Osteocyte (in vitro differentiated cells): ENCODE measurements around the gene PCCA. TPM values are rescaled to one million over a fixed set of nuclear protein-coding genes. Genes with fewer than 3 reads are reported as not detected.

Source experiments
- DNase-seq: peaks from one replicate; pipeline ENCODE4 v3.0.0; 2021; ENCODE audit warnings: mixed read lengths; ENCODE audit not compliant: unreplicated experiment; ENCODE audit errors: extremely low spot score
- H3K27ac Mint-ChIP-seq: one replicate; pipeline ENCODE4 v1.8.0; 2021; ENCODE audit warnings: mild to moderate bottlenecking, mixed read lengths; ENCODE audit not compliant: unreplicated experiment
- H3K27me3 Mint-ChIP-seq: one replicate; pipeline ENCODE4 v1.8.0; 2021; ENCODE audit warnings: mixed read lengths; ENCODE audit not compliant: unreplicated experiment
- H3K36me3 Mint-ChIP-seq: one replicate; pipeline ENCODE4 v1.8.0; 2021; ENCODE audit warnings: mixed read lengths; ENCODE audit not compliant: unreplicated experiment
- H3K4me1 Mint-ChIP-seq: one replicate; pipeline ENCODE4 v1.8.0; 2021; ENCODE audit warnings: mixed read lengths; ENCODE audit not compliant: unreplicated experiment
- H3K4me3 Mint-ChIP-seq: one replicate; pipeline ENCODE4 v1.8.0; 2021; ENCODE audit warnings: mild to moderate bottlenecking, moderate library complexity, mixed read lengths; ENCODE audit not compliant: unreplicated experiment
- H3K9me3 Mint-ChIP-seq: one replicate; pipeline ENCODE4 v1.8.0; 2021; ENCODE audit warnings: mixed read lengths; ENCODE audit not compliant: unreplicated experiment
- total RNA-seq: library from RNA; stranded (reverse); gene quantifications from 2 replicates; pipeline ENCODE4 v1.2.1, GENCODE V29; 2021
- TF ChIP-seq, protein P1 (sequence below): fragments of 200-600 bp; sonication (generic); IDR thresholded peaks from 2 replicates; pipeline ENCODE4 v1.5.0; 2021; ENCODE audit warnings: antibody characterized with exemption, mild to moderate bottlenecking, moderate library complexity

PCCA gene
- total RNA-seq, 1 donor from 2014 or later = 33.7 TPM

DNA sequence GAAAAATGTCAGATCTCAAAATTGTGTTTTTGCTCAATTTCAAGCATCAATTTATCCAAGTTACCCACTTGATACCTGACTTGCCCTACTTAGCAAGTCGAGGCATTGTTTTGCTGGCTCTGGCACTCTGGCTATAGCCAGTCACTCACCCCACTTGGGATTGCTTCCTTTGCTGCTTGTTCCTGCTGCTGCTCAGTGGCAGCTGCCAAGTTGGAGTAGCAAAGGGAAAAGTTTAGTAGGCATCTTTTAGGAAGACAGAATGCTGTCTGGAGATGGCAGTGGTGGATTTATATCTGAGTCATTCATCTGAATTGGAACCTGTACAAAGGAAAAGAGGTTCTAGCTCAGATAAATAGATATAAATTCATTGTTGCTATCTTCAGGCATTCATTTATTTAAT, 41.2 kb downstream of the PCCA start:
- H3K9me3 Mint-ChIP-seq = no peaks in the 10 kb centered on the region
- peaks cover 14% of the 10 kb centered on the region for H3K36me3 Mint-ChIP-seq
- H3K27me3 Mint-ChIP-seq = no peaks in the 10 kb centered on the region
- TF ChIP-seq, protein P1, sequence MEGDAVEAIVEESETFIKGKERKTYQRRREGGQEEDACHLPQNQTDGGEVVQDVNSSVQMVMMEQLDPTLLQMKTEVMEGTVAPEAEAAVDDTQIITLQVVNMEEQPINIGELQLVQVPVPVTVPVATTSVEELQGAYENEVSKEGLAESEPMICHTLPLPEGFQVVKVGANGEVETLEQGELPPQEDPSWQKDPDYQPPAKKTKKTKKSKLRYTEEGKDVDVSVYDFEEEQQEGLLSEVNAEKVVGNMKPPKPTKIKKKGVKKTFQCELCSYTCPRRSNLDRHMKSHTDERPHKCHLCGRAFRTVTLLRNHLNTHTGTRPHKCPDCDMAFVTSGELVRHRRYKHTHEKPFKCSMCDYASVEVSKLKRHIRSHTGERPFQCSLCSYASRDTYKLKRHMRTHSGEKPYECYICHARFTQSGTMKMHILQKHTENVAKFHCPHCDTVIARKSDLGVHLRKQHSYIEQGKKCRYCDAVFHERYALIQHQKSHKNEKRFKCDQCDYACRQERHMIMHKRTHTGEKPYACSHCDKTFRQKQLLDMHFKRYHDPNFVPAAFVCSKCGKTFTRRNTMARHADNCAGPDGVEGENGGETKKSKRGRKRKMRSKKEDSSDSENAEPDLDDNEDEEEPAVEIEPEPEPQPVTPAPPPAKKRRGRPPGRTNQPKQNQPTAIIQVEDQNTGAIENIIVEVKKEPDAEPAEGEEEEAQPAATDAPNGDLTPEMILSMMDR = no peak
- H3K4me3 Mint-ChIP-seq = no peak overlapping the region
- H3K4me1 Mint-ChIP-seq = peaks cover 26% of the 10 kb centered on the region
- DNase-seq = no peak
- H3K27ac Mint-ChIP-seq = no peak overlapping the region

DNA sequence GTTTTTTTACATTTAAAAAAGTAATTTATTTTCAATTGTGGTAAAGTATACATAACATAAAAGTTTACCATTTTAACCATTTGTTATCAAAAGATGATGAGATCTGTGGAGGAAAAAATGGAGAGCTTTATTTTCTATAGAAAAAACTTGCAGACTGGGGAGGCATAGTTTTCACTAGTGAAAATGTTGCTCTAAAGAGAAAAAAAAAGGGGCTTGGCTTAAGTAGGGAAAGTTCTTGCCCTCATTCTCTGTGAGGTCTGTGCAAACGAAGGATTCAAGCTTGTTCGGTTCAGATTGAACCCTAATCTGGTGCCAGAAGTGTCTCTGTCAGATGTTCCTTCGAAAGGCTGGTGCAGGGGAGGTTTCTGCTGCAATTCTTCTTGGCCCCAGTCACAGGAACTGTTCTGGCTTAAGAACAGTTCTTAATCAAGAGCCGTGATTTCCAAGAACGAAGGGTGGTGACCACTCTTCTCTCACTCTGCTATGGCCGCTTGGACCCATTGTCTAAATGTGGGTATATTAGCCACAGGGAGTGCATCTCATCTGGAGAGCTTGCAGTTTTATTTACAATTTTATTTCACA, 42.1 kb downstream of the PCCA start:
- TF ChIP-seq, protein P1 = no peak
- Mint-ChIP-seq H3K36me3 (peaks cover 14% of the 10 kb centered on the region), H3K27ac (no peak overlapping the region), H3K9me3 (no peaks in the 10 kb centered on the region), H3K27me3 (no peaks in the 10 kb centered on the region), H3K4me3 (no peak overlapping the region), H3K4me1 (peaks cover 21% of the 10 kb centered on the region)
- no peak for DNase-seq

DNA sequence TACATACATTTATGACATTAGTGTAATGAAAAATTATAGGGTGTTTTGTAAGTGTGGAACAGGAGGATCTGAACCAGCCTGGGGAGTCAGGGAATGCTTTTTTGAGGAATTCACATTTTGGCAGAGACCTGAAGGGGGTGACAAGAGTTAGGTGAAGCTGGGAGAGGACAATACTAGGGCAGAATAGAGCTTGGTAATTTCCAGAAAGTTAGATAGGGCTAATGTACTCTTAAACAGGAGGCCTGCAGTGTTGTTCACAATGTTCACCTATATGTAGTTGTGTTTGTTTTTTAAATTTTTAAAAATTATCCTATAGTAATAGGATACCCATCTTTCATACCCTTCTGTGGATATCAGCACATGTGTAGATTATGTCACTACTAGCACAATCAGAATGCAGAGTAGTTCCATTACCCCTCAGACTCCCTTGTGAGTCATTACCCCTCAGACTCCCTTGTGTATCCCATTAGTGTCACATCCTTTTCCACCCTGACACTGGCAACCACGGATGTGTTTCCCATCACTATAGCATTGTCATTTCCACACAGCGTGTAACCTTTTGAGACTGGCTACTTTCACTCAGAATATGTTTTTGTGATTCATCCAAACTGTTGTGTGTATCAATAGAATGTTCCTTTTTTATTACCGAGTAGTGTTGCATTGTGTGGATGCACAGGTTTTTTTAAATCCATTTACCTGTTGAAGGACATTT, 43.1 kb downstream of the PCCA start:
- Mint-ChIP-seq H3K4me1 (peaks cover 16% of the 10 kb centered on the region), H3K27me3 (no peaks in the 10 kb centered on the region), H3K4me3 (no peak overlapping the region), H3K36me3 (peaks cover 14% of the 10 kb centered on the region), H3K27ac (peak overlapping the region; percentile 62), H3K9me3 (no peaks in the 10 kb centered on the region)
- DNase-seq = no peak
- TF ChIP-seq, protein P1 = no peak

DNA sequence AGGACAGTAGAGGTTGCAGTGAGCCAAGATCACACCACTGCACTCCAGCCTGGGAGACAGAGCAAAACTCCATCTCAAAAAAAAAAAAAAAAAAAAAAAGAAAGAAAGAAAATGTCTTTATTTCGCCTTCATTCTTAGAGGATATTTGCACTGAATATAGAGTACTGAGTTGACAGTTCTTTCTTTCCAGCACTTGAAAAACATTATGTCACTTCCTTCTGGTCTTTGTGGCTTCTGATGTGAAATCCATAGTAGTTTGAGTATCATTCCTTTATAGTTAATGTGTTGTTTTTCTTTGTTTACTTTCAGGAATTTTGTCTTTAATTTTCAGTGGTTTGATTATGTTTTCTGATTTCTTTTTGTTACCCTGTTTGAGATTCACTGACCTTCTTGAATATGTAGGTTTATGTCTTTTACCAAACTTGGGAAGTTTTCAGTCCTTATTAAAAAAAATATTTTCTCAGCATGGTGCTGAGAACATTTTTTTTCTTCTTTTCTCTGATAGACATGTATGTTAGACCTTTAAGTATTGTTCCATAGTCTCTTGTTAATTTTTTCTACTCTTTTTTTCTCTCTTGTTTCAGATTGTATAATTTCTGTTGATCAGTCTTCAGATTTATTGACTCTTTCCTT, 50.1 kb downstream of the PCCA start:
- Mint-ChIP-seq H3K36me3 (peaks cover 13% of the 10 kb centered on the region), H3K4me3 (no peak overlapping the region), H3K27ac (peak overlapping the region; percentile 64), H3K9me3 (peaks cover 6% of the 10 kb centered on the region), H3K27me3 (no peaks in the 10 kb centered on the region), H3K4me1 (peaks cover 27% of the 10 kb centered on the region)
- TF ChIP-seq, protein P1 = no peak
- DNase-seq = no peak

DNA sequence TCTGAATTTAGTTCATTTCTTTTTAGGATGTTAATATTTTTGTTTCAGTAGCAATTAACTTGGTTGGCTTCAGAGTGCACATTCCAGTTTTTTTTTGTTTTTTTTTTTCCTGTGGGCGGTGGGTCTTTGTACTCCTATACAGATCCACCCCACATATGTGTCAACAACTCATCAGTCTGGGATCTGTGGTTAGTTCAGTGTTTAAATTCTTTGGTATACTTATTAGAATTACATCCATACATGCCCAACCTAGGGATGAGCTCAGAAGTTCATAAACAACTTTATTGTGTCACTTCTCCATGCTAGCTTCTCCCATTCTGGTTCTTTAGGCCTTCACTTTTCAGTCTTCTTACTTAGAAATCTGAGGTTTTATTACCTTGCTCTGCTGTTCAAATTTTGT, 50.9 kb downstream of the PCCA start:
- H3K4me1 Mint-ChIP-seq = peaks cover 27% of the 10 kb centered on the region
- H3K36me3 Mint-ChIP-seq = peaks cover 14% of the 10 kb centered on the region
- H3K9me3 Mint-ChIP-seq = peaks cover 6% of the 10 kb centered on the region
- peak overlapping the region; percentile 64 for H3K27ac Mint-ChIP-seq
- TF ChIP-seq, protein P1 = no peak
- no peak overlapping the region for H3K4me3 Mint-ChIP-seq
- no peak for DNase-seq
- H3K27me3 Mint-ChIP-seq = no peaks in the 10 kb centered on the region
